COLO668 (cell line): ENCODE results near the gene CCDC74A.
"Not testable (repeated sequence)": the region's sequence is repeated elsewhere in the genome, so short reads cannot be mapped to it uniquely, and the experiment has no call there.

ENCODE experiments used
- DNase-seq: peaks from one replicate; lab custom pipeline; 2025; ENCODE audit not compliant: unreplicated experiment; lab: John Stamatoyannopoulos, UW

The CCDC74A gene

GRCh38 chr2:131498321-131498973 lies 29.2 kb upstream of the CCDC74A start:
- not testable (repeated sequence) for DNase-seq

- not testable (repeated sequence) for DNase-seq
Measured at GRCh38 chr2:131503587-131503986, 24.1 kb upstream of the CCDC74A start.

- DNase-seq = not testable (repeated sequence)
Measured at GRCh38 chr2:131504082-131504750, 23.5 kb upstream of the CCDC74A start.

GRCh38 chr2:131509615-131510014 lies 18.1 kb upstream of the CCDC74A start:
- no peak for DNase-seq

GRCh38 chr2:131511291-131511968 lies 16.3 kb upstream of the CCDC74A start:
- DNase-seq = not testable (repeated sequence)

- not testable (repeated sequence) for DNase-seq
Measured at GRCh38 chr2:131511969-131512870, 15.5 kb upstream of the CCDC74A start.

- not testable (repeated sequence) for DNase-seq
Measured at GRCh38 chr2:131514408-131515166, 13.1 kb upstream of the CCDC74A start.

- not testable (repeated sequence) for DNase-seq
Measured at GRCh38 chr2:131515235-131515634, 12.5 kb upstream of the CCDC74A start.

GRCh38 chr2:131516011-131516410 lies 11.7 kb upstream of the CCDC74A start:
- DNase-seq = no peak

- DNase-seq = not testable (repeated sequence)
Measured at GRCh38 chr2:131516621-131517020, 11.1 kb upstream of the CCDC74A start.

- no peak for DNase-seq
Measured at GRCh38 chr2:131517106-131517831, 10.4 kb upstream of the CCDC74A start.

GRCh38 chr2:131517856-131518255 lies 9.8 kb upstream of the CCDC74A start:
- DNase-seq = not testable (repeated sequence)

GRCh38 chr2:131518531-131518930 lies 9.2 kb upstream of the CCDC74A start:
- DNase-seq = not testable (repeated sequence)

- no peak for DNase-seq
Measured at GRCh38 chr2:131519466-131519865, 8.2 kb upstream of the CCDC74A start.

- not testable (repeated sequence) for DNase-seq
Measured at GRCh38 chr2:131519871-131520470, 7.7 kb upstream of the CCDC74A start.

- no peak for DNase-seq
Measured at GRCh38 chr2:131520526-131520925, 7.2 kb upstream of the CCDC74A start.

GRCh38 chr2:131521524-131521923 lies 6.2 kb upstream of the CCDC74A start:
- DNase-seq = not testable (repeated sequence)

GRCh38 chr2:131521961-131522781 lies 5.5 kb upstream of the CCDC74A start:
- no peak for DNase-seq
